Activated CD4-positive, CD25-positive, alpha-beta regulatory T cell (primary cell): ENCODE data around the gene HDAC4.

Source experiments
- DNase-seq, 4 experiments: peaks; one replicate each; lab custom pipeline; 2025; lab: John Stamatoyannopoulos, UW

Gene HDAC4

GRCh38 chr2:239168575-239168974 is 232.2 kb downstream of the HDAC4 start:
- DNase-seq: no peak

DNA sequence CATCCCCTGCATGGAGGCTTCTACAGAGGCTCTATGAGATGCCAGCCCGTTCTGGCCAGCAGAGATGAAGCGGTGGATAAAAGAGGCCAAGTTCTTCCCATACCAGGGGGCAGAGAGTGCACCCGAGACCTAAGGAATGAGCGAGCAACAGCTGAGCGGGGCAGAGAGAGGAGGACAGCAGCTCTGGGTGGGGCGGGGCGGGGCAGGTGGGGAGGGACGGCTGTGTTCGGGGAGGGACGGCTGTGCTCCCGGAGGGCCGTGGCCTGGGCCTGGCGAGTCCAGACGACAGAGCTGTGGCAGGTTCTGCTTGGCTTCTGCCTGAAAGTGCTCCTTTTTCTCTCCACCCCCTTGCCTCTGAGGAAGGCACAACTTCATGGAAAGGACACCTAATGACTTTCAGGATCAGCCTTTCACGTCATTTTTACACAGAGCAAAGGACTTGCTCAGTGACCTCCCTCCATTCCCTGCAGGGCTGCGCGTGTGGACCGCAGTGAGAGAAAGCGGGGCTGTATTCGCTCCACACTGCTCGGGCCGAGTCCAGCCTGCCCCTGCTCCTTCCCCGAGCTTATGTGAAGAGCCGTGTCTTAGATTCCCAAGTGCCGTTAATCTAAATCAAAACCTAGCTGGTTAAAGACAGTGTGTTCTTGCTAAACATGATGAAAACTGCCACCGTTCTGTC is 232.9 kb downstream of the HDAC4 start:
- no peak for DNase-seq

- DNase-seq: no peak
Observed at GRCh38 chr2:239167011-239167673, 233.7 kb downstream of the HDAC4 start.

GRCh38 chr2:239166201-239166834 is 234.5 kb downstream of the HDAC4 start:
- DNase-seq: no peak

DNA sequence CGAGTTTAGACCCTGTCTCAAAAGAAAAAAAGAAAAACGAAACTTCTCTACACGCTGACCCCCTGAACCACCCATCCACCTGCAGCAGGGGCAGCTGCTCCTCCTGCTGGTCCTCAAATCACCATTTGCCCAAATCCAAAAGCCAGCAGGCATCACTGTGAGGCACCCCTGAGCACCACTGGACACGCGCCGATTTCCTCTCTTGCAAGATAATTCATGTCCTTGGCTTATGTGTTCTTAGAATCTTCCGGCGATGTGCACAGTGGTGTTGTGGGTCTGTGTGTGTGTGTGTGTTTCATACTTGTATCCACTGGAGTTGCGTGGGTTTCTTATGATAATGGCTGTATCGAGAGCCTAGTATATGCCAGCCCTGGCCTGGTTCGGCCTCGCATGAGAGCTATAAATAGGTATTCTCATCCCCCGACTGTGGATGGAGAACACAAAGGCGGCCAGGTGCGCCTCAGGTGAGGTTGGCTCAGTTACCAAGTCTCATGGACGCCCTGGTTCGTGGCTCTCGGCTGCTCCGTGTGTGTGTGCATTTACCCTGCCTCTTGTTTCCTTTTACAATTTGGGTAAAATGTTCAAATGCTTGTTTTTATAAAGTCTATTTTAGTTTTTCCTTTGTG is 235.5 kb downstream of the HDAC4 start:
- no peak for DNase-seq

- DNase-seq: no peak
Observed at GRCh38 chr2:239164335-239164871, 236.4 kb downstream of the HDAC4 start.

GRCh38 chr2:239163688-239164334 is 237.0 kb downstream of the HDAC4 start:
- DNase-seq: no peak

GRCh38 chr2:239162976-239163687 is 237.7 kb downstream of the HDAC4 start:
- no peak for DNase-seq

DNA sequence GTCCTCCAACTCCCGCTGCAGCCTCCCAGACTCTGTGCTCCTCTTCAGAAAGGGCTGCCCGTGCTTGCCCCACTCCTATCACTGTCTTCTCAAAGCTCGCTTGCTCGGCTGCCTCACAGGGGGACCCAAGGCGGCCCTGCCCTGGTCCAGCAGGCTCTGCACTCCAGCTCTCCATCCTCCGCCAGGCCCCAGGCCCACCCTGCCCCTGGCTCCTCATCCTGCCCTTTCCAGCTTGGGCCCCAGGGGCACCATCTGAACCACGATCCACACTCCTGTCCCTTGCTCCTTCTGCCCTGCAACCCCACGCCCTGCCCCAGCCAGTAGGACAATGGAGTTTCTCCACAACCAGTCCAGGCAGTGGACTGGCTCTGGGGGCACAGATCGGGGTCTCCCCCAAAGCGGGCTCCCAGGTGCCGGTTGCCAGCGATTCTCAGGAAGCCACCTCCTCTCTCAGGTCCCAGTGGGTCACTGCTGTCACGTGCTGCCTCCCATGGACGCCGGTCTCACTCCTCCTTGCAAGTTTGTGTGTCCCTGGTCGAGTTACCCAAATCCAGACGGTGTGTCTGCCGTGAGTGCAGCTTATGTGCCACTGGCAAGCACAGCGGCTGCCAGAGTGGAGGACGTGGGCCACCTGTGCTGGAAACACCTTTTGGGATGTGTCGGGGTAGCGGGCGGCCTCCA is 238.5 kb downstream of the HDAC4 start:
- no peak for DNase-seq

DNA sequence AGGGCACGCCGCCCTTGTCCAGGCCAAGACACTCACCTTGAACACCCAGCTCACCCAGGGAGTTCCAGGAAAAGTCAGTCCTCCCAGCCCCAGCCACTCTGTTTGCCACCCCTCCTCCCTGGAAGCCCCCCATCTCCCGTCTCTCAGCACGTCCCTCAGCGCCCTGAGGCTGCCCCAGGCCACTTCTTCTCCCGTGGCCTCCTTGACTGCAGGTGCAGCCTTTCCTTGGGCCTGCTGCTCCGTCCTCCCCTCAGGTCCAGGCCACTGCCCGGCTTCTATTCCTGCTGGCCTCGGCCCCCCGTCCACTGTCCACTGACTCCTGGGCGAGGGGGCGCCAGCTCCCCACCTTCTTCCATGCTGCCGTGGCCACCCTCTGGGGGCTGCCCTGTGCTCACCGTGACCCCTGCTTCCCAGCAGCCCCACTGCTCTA is 239.1 kb downstream of the HDAC4 start:
- DNase-seq: no peak

DNA sequence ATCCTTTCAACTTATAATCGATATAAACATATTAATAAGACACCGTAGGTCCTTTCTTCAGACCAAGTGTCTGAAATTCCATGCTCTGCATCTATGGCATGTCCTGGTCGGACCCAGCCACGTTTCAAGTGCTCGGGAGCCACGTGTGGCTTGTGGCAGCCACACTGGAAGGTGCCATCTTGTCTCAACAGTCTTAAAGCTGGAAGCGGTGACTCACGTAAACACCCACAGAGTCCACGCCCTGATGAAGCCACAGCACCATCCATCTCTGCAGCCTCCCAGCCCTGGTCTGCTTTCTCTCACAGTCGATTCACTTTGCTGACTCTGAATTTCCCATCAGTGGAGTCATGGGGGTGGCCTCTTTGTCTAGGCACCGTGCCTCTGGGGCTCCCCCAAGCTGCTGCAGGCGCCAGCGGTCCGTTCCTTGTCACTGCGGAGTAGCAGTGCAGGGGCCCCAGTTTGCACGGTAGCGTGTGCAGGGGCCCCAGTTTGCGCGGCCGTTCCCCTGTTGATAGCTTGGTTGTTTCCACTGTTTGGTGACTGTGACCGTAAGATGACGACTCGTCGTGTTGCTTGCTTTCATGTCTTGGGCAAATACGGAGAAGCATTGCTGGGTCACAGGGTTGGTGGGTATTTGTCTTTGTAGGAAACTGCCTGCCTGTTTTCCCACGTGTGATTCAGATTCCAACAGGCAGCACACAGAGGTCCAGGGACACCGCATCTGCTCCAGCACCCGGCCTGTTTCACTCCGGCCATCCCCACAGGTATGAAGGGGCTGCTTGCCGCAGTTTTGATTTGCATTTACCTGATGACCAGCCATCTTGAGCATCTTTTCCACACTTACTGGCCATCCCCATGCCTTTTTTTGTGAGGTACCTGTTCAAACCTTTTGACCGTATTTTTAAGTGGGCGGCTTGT is 240.3 kb downstream of the HDAC4 start:
- no peak for DNase-seq

DNA sequence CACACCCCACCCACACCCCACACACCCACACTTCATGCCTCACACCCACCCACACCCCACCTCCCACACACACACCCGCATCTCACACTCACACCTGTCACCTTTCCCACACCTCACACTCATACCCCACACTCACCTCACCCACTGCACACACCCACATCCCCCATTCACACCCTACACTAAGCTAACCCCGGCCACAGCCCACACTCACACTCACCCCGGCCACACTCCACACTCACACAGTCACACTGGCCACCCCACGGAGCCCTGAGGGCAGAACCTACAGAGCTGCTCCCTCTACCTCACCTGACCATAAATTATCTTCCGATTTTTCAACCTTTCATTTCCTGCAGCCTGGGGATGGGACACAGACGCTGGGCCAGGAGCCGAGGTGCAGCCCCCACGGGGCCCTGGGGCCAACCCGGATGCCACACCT is 241.3 kb downstream of the HDAC4 start:
- no peak for DNase-seq

- no peak for DNase-seq
Observed at GRCh38 chr2:239158641-239159475, 242.0 kb downstream of the HDAC4 start.

GRCh38 chr2:239157771-239158170 is 243.0 kb downstream of the HDAC4 start:
- no peak for DNase-seq

- DNase-seq: no peak
Observed at GRCh38 chr2:239157269-239157668, 243.6 kb downstream of the HDAC4 start.

DNA sequence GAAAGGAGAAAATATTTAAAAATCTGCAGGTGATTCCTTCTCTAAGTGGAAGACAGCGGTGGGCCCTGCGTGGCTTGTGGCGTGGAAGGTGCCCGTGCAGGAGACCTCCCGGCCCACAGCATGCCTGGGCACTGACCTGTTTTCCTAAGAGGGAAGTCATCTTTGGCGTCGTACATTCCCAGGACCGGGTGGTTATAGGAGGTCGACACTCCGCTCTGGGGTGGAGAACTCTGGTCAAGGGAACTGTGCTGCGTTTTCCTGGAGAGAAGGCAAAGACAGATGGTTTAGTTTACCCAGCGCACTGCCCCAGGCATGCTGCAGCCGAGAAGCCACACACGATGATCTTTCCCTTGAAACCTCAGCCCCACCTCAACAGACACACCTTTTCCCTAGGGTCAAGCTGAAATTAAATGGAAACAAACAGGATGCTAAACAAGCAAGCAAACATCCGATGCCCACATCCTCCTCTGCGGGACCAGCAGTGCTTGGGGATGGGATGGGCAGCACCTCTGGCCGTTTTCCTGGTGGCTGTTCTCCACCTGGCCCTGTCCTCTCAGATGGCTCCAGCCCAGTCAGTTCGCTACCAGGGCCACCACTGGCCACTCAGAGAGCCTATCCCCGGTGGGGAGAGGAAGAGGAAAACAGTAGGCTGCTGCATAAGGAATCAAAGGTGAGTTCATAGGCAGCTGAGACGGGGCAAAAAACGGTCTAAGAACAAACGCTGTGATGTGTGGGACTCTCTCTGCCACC is 244.1 kb downstream of the HDAC4 start:
- DNase-seq: no peak

- no peak for DNase-seq
Observed at GRCh38 chr2:239155806-239156480, 244.9 kb downstream of the HDAC4 start.
